ENCODE measurements around the gene HSPA12B. TPM values are rescaled to one million over a fixed set of nuclear protein-coding genes. Genes with fewer than 3 reads are reported as not detected.

Gene HSPA12B
- polyA plus RNA-seq, 2 of the 4 experiments (the other 2 are of a cell fraction) = 0.37 to 1.2 TPM

DNA sequence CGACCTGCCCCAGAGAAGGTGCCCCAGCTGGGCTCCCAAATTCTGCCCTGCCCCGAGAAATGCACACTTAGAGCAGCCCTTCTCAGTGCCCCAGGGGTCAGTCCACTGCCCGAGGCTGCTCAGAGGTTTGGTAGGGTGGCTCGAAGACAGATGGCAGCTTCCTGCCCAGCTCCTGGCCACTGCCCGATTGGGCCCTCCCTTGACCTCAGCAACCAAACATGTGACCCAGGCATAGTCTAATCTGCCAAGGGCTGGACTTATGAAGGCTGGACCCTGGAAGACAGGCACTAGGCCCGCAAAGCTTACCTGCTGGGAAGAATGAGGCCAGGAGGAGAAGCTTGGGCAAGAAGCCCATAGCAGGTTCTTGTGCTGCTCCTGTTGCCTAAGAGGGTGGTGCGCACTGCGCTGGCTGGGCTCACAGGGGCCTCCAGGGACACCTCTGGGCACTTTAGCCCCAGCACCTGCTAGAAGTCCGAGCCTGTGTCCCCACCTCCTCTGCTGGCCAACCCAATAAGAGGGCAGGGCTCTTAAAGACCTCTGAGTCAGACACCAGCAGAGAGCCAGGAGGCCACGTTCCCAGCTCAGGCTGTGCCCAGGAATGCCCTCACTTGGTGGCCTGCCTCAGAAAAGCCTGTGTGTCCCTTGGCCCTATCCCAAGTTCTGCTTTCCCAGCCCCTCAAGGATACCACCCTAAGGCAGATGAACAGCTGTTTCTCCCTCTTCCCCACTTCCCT, 25.5 kb upstream of the HSPA12B start:
- DNase-seq (ENCODE audit: low read depth in 1 of 2, low spot score in 1 of 2) = no peak
- no peak for FAIRE-seq
- POLR2A ChIA-PET = no interaction called here
- ATAC-seq = peak; percentile 35 to 60; a peak in 3 of 6 replicates
- 53% methylated on average over 7 of the region's 10 CpGs for WGBS (ENCODE audit: missing lambda C conversion rate)
- Histone ChIP-seq H3K9me3 (no peaks in the 10 kb centered on the region), H3K4me3 (no peak overlapping the region), H3K4me2 (no peak overlapping the region), H3K27ac (no peak overlapping the region), H3K4me1 (no peaks in the 10 kb centered on the region)
- TF ChIP-seq CHD4 (IDR thresholded peaks at IDR 0.05; ENCODE audit: borderline replicate concordance) = no peak
- no peak for TF ChIP-seq MAZ (IDR thresholded peaks at IDR 0.05; ENCODE audit: borderline replicate concordance, low read depth, low read length)
- no peak for TF ChIP-seq EHMT2 (IDR thresholded peaks at IDR 0.05; ENCODE audit: low read depth)
- CTCF ChIA-PET = interaction anchor here (0.6 to 72.1 kb wide), 5 partner anchors 28 to 186 kb away, joined by 3 to 2233 read pairs (median 3); partner anchors contain the start of genes ADAM33, ADISSP, GFRA4 and HSPA12B

DNA sequence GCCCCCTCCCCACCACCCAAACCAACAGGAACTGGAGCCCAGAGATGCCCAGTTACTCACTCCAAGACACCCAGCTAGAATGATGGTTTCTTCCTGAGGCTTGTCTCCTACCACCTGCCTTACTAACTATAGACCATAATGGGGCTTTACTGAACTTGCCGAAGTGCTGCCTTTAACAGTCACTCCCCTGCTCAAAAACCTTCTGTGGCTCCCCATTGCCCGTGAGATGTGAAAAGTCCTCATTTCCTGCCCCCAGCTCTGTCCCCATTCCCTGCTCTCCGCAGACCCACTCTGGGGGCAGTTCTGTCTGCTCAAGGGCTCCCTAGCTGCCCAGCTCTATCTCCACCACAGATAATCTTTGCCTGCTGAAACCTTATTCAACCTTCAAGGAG, 25.0 kb upstream of the HSPA12B start:
- ChIA-PET CTCF (interaction anchor here (0.6 to 72.1 kb wide), 5 partner anchors 29 to 185 kb away, joined by 3 to 2233 read pairs (median 4); partner anchors contain the start of genes ADAM33, ADISSP, GFRA4 and HSPA12B), POLR2A (no interaction called here)
- H3K4me3 ChIP-seq = no peak overlapping the region
- no peak for ATAC-seq
- no peak overlapping the region for H3K27ac ChIP-seq
- H3K4me1 ChIP-seq = no peaks in the 10 kb centered on the region
- no peak for DNase-seq (ENCODE audit: low read depth in 1 of 2, low spot score in 1 of 2)
- H3K9me3 ChIP-seq = no peaks in the 10 kb centered on the region
- FAIRE-seq = no peak
- TF ChIP-seq ZNF302 (CRISPR knock-in tag; IDR thresholded peaks at IDR 0.05) (no peak), RARB (CRISPR knock-in tag; IDR thresholded peaks at IDR 0.05) (no peak), ZFP36 (IDR thresholded peaks at IDR 0.05; ENCODE audit: borderline replicate concordance, partially characterized antibody) (peak; percentile 36), FOSL2 (IDR thresholded peaks at IDR 0.05) (no peak), FOSL2 (CRISPR knock-in tag; IDR thresholded peaks at IDR 0.05) (no peak)
- WGBS (ENCODE audit: missing lambda C conversion rate) = 84% methylated on average over 3 of the region's 3 CpGs
- H3K4me2 ChIP-seq = no peak overlapping the region

- Histone ChIP-seq H3K4me1 (no peaks in the 10 kb centered on the region), H3K27ac (no peak overlapping the region), H3K4me2 (no peak overlapping the region), H3K9me3 (no peaks in the 10 kb centered on the region), H3K4me3 (no peak overlapping the region)
- TF ChIP-seq HOXB5 (CRISPR knock-in tag; IDR thresholded peaks at IDR 0.05) (no peak), MAFK (IDR thresholded peaks at IDR 0.05; ENCODE audit: partially characterized antibody) (peak; percentile 19), REST (IDR thresholded peaks at IDR 0.05) (no peak), RNF2 (IDR thresholded peaks at IDR 0.05; ENCODE audit: borderline replicate concordance, low read depth) (no peak), POLR2A (IDR thresholded peaks at IDR 0.05; ENCODE audit: low read length) (no peak), CHD4 (IDR thresholded peaks at IDR 0.05; ENCODE audit: borderline replicate concordance) (no peak), BHLHE40 (IDR thresholded peaks at IDR 0.05; ENCODE audit: low read depth, low read length) (no peak)
- POLR2A ChIA-PET = interaction anchor here (1.5 kb wide), 1 partner anchor 33 kb away, joined by 4 read pairs; no protein-coding TSS in a partner anchor
- WGBS (ENCODE audit: missing lambda C conversion rate) = 62% methylated on average over 6 of the region's 6 CpGs
- CTCF ChIA-PET = interaction anchor here (0.7 to 72.1 kb wide), 27 partner anchors 10 to 337 kb away, joined by 3 to 2233 read pairs (median 12); partner anchors contain the start of genes ADAM33, ADISSP, AP5S1 and GFRA4
- ATAC-seq (peak in 1 of 2 experiments; percentile 21; a peak in 3 of 6 replicates), DNase-seq (ENCODE audit: low read depth in 1 of 2, low spot score in 1 of 2) (no peak), FAIRE-seq (no peak)
Observed at GRCh38 chr20:3710011-3710466, 22.4 kb upstream of the HSPA12B start.
